Astrocyte (in vitro differentiated cells and primary cell): ENCODE data around the gene POU2F1. TPM values are rescaled to one million over a fixed set of nuclear protein-coding genes. Genes with fewer than 3 reads are reported as not detected.

ENCODE experiments used
- DNase-seq: peaks from one replicate; pipeline ENCODE4 v3.0.0-alpha.2; 2010; ENCODE audit warnings: low read depth
- FAIRE-seq: peaks from 2 replicates; lab custom pipeline; 2011; peaks lifted over from hg19 to GRCh38; lab: Jason Lieb, UNC
- H2AFZ ChIP-seq: 2 replicates; pipeline ENCODE4 v1.6.0; 2012; ENCODE audit warnings: low read depth, low read length, inconsistent platforms
- H3K27ac ChIP-seq: 2 replicates; pipeline ENCODE4 v1.5.1; 2011; ENCODE audit warnings: low read depth, low read length, inconsistent platforms
- H3K27me3 ChIP-seq: 2 replicates; pipeline ENCODE4 v1.6.0; 2011; ENCODE audit warnings: low read length, inconsistent platforms; ENCODE audit not compliant: insufficient read depth
- H3K36me3 ChIP-seq: 2 replicates; pipeline ENCODE4 v1.5.1; 2011; ENCODE audit warnings: low read length, inconsistent platforms; ENCODE audit not compliant: insufficient read depth
- H3K4me1 ChIP-seq: 2 replicates; pipeline ENCODE4 v1.5.1; 2011; ENCODE audit warnings: low read length, inconsistent platforms; ENCODE audit not compliant: insufficient read depth
- H3K4me2 ChIP-seq: 2 replicates; pipeline ENCODE4 v1.6.0; 2012; ENCODE audit warnings: low read length, inconsistent platforms
- H3K4me3 ChIP-seq: 2 replicates; pipeline ENCODE4 v1.5.1; 2011; ENCODE audit warnings: low read depth, mild to moderate bottlenecking, low read length, inconsistent platforms; ENCODE audit not compliant: insufficient read depth
- H3K79me2 ChIP-seq: 2 replicates; pipeline ENCODE4 v1.6.0; 2012; ENCODE audit warnings: mild to moderate bottlenecking, low read length, inconsistent platforms; ENCODE audit not compliant: insufficient read depth
- H3K9ac ChIP-seq: 2 replicates; pipeline ENCODE4 v1.6.0; 2012; ENCODE audit warnings: mild to moderate bottlenecking, low read length, inconsistent platforms
- H3K9me3 ChIP-seq: 2 replicates; pipeline ENCODE4 v1.5.1; 2012; ENCODE audit warnings: low read depth, mild to moderate bottlenecking, low read length, inconsistent platforms; ENCODE audit not compliant: insufficient read depth
- H4K20me1 ChIP-seq: 2 replicates; pipeline ENCODE4 v1.6.0; 2012; ENCODE audit warnings: low read length, inconsistent platforms; ENCODE audit not compliant: insufficient read depth
- H3K27ac Mint-ChIP-seq: one replicate; pipeline ENCODE4 v1.8.0; 2021; ENCODE audit warnings: mild to moderate bottlenecking, mixed read lengths; ENCODE audit not compliant: unreplicated experiment
- H3K27me3 Mint-ChIP-seq: one replicate; pipeline ENCODE4 v1.8.0; 2021; ENCODE audit warnings: low read depth, mixed read lengths; ENCODE audit not compliant: unreplicated experiment
- H3K36me3 Mint-ChIP-seq: one replicate; pipeline ENCODE4 v1.8.0; 2021; ENCODE audit warnings: low read depth, mixed read lengths; ENCODE audit not compliant: unreplicated experiment
- H3K4me1 Mint-ChIP-seq: one replicate; pipeline ENCODE4 v1.8.0; 2021; ENCODE audit warnings: low read depth, mixed read lengths; ENCODE audit not compliant: unreplicated experiment
- H3K4me3 Mint-ChIP-seq: one replicate; pipeline ENCODE4 v1.8.0; 2021; ENCODE audit warnings: mild to moderate bottlenecking, moderate library complexity, mixed read lengths; ENCODE audit not compliant: unreplicated experiment
- H3K9me3 Mint-ChIP-seq: one replicate; pipeline ENCODE4 v1.8.0; 2021; ENCODE audit warnings: mild to moderate bottlenecking, mixed read lengths; ENCODE audit not compliant: unreplicated experiment
- EZH2 ChIP-seq: IDR thresholded peaks from 2 replicates; pipeline ENCODE4 v1.6.1; 2012; ENCODE audit warnings: mild to moderate bottlenecking, low read length, inconsistent platforms; ENCODE audit not compliant: insufficient read depth
- total RNA-seq: library from RNA; stranded (reverse); gene quantifications from 2 replicates; pipeline ENCODE4 v1.2.1, GENCODE V29; 2021
- TF ChIP-seq, protein P1 (sequence below): IDR thresholded peaks from 2 replicates; pipeline ENCODE4 v1.5.1; 2011; ENCODE audit warnings: low read depth, mild to moderate bottlenecking, inconsistent platforms, low read length, moderate library complexity; ENCODE audit not compliant: insufficient read depth

The POU2F1 gene
- total RNA-seq, 1 donor from 2014 or later, result 21.7 TPM

DNA sequence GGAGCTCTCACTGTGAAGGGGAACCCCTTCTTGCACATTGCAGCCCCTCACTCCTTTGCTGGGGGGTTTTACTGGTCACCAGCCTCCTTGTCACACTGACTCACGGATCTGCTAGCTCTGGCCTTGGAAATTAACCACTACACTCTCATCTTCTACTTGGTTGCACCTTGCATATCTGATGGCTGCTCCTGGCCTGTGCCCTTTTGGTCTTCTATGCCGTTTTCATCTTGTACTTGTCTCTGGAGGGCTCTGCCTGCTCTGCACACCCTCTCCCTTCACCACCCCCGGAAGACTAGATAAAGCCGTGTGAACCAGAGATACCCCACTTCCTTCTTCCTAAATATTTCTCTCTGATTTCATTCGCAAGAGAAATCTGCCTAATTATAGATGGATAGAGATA, 253.1 kb downstream of the POU2F1 start:
- Mint-ChIP-seq H3K9me3 (peaks cover 6% of the 10 kb centered on the region), H3K36me3 (no peaks in the 10 kb centered on the region), H3K4me3 (no peak overlapping the region), H3K4me1 (peaks cover 18% of the 10 kb centered on the region), H3K27me3 (peaks cover 3% of the 10 kb centered on the region), H3K27ac (no peak overlapping the region)
- Histone ChIP-seq H3K27ac (no peak overlapping the region), H3K27me3 (no peaks in the 10 kb centered on the region), H3K4me3 (no peak overlapping the region), H3K4me1 (no peaks in the 10 kb centered on the region), H2AFZ (no peak overlapping the region), H3K4me2 (no peak overlapping the region), H3K36me3 (no peaks in the 10 kb centered on the region), H4K20me1 (no peaks in the 10 kb centered on the region), H3K9ac (no peak overlapping the region), H3K79me2 (no peaks in the 10 kb centered on the region), H3K9me3 (no peaks in the 10 kb centered on the region)
- DNase-seq (no peak), FAIRE-seq (no peak)
- TF ChIP-seq, protein P1, sequence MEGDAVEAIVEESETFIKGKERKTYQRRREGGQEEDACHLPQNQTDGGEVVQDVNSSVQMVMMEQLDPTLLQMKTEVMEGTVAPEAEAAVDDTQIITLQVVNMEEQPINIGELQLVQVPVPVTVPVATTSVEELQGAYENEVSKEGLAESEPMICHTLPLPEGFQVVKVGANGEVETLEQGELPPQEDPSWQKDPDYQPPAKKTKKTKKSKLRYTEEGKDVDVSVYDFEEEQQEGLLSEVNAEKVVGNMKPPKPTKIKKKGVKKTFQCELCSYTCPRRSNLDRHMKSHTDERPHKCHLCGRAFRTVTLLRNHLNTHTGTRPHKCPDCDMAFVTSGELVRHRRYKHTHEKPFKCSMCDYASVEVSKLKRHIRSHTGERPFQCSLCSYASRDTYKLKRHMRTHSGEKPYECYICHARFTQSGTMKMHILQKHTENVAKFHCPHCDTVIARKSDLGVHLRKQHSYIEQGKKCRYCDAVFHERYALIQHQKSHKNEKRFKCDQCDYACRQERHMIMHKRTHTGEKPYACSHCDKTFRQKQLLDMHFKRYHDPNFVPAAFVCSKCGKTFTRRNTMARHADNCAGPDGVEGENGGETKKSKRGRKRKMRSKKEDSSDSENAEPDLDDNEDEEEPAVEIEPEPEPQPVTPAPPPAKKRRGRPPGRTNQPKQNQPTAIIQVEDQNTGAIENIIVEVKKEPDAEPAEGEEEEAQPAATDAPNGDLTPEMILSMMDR, result no peak
- no peak for TF ChIP-seq EZH2

DNA sequence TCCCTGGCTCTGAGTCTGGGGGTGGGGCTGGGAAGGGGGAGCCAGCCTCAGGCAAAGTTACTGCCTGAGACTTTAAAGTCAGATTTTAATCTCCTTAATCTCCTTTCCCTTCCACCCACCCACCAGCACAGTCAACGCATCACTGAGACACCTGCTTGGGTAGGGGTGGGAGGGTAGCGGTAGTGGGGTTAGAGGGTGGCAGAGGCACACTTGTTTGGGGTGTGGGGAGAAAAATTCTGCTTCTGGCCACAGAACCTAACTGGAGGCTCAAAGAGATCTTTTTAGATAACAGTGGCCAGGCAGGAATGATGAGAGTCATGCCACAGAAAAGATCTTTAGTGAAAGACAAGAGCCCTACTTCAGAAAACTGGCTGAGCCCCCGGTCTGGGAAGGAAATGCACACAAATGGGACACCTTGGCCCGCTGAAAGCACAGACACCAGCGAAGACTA, 253.5 kb downstream of the POU2F1 start:
- FAIRE-seq (no peak), DNase-seq (no peak)
- Histone ChIP-seq H3K27ac (no peak overlapping the region), H3K9me3 (no peaks in the 10 kb centered on the region), H3K27me3 (no peaks in the 10 kb centered on the region), H4K20me1 (no peaks in the 10 kb centered on the region), H3K4me1 (no peaks in the 10 kb centered on the region), H2AFZ (no peak overlapping the region), H3K4me3 (no peak overlapping the region), H3K79me2 (no peaks in the 10 kb centered on the region), H3K4me2 (no peak overlapping the region), H3K9ac (no peak overlapping the region), H3K36me3 (no peaks in the 10 kb centered on the region)
- Mint-ChIP-seq H3K9me3 (peaks cover 6% of the 10 kb centered on the region), H3K4me1 (peaks cover 18% of the 10 kb centered on the region), H3K27ac (no peak overlapping the region), H3K36me3 (no peaks in the 10 kb centered on the region), H3K4me3 (peak overlapping the region; percentile 20), H3K27me3 (peaks cover 3% of the 10 kb centered on the region)
- no peak for TF ChIP-seq EZH2
- TF ChIP-seq, protein P1, result no peak

DNA sequence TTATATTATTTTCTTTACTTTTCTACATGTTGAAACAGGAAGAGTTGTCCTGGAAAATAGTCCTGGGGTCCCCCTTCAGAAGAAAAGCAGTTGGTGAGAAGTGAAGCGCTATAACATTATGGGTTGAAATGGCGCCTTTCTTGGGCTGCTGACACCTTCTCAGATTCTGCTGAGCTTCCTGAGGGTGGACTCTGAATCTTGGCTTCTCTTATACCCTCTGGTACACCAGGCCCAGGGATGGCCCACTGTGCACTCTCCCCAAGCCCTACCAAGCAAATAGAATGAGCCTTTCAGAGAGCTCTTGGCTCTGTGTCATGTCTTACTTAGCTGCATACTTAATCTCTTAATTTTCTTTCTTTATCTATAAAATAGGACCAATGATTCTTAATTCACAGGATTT, 255.4 kb downstream of the POU2F1 start:
- FAIRE-seq, result no peak
- H3K9ac ChIP-seq, result no peak overlapping the region
- no peaks in the 10 kb centered on the region for H3K27me3 ChIP-seq
- no peaks in the 10 kb centered on the region for H4K20me1 ChIP-seq
- H3K9me3 Mint-ChIP-seq, result peaks cover 6% of the 10 kb centered on the region
- DNase-seq, result no peak
- no peaks in the 10 kb centered on the region for H3K79me2 ChIP-seq
- H3K36me3 Mint-ChIP-seq, result no peaks in the 10 kb centered on the region
- no peak overlapping the region for H3K4me3 ChIP-seq
- H3K9me3 ChIP-seq, result no peaks in the 10 kb centered on the region
- no peak overlapping the region for H3K27ac Mint-ChIP-seq
- peaks cover 7% of the 10 kb centered on the region for H3K27me3 Mint-ChIP-seq
- no peak overlapping the region for H2AFZ ChIP-seq
- H3K36me3 ChIP-seq, result no peaks in the 10 kb centered on the region
- TF ChIP-seq, protein P1, result no peak
- TF ChIP-seq EZH2, result no peak
- H3K4me1 Mint-ChIP-seq, result peaks cover 18% of the 10 kb centered on the region
- no peak overlapping the region for H3K27ac ChIP-seq
- no peak overlapping the region for H3K4me2 ChIP-seq
- no peaks in the 10 kb centered on the region for H3K4me1 ChIP-seq
- no peak overlapping the region for H3K4me3 Mint-ChIP-seq

Other genes with a start within 250 kb of the POU2F1 start
- 7.8 and 9.3 TPM in 2 replicates for gene ILDR2, start 245.3 kb upstream of the POU2F1 start, total RNA-seq
- gene MAEL, start 231.6 kb upstream of the POU2F1 start, total RNA-seq, result 0.11 and 0.17 TPM in 2 replicates
- 0.99 and 1.2 TPM in 2 replicates for gene GPA33, start 130.5 kb upstream of the POU2F1 start, total RNA-seq
- 0.82 and 0.99 TPM in 2 replicates for gene STYXL2, start 126.8 kb upstream of the POU2F1 start, total RNA-seq